ENCODE measurements around the gene BUD13.
"Not testable (repeated sequence)": the region's sequence is repeated elsewhere in the genome, so short reads cannot be mapped to it uniquely, and the experiment has no call there.

The BUD13 gene, protein sequence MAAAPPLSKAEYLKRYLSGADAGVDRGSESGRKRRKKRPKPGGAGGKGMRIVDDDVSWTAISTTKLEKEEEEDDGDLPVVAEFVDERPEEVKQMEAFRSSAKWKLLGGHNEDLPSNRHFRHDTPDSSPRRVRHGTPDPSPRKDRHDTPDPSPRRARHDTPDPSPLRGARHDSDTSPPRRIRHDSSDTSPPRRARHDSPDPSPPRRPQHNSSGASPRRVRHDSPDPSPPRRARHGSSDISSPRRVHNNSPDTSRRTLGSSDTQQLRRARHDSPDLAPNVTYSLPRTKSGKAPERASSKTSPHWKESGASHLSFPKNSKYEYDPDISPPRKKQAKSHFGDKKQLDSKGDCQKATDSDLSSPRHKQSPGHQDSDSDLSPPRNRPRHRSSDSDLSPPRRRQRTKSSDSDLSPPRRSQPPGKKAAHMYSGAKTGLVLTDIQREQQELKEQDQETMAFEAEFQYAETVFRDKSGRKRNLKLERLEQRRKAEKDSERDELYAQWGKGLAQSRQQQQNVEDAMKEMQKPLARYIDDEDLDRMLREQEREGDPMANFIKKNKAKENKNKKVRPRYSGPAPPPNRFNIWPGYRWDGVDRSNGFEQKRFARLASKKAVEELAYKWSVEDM

DNA sequence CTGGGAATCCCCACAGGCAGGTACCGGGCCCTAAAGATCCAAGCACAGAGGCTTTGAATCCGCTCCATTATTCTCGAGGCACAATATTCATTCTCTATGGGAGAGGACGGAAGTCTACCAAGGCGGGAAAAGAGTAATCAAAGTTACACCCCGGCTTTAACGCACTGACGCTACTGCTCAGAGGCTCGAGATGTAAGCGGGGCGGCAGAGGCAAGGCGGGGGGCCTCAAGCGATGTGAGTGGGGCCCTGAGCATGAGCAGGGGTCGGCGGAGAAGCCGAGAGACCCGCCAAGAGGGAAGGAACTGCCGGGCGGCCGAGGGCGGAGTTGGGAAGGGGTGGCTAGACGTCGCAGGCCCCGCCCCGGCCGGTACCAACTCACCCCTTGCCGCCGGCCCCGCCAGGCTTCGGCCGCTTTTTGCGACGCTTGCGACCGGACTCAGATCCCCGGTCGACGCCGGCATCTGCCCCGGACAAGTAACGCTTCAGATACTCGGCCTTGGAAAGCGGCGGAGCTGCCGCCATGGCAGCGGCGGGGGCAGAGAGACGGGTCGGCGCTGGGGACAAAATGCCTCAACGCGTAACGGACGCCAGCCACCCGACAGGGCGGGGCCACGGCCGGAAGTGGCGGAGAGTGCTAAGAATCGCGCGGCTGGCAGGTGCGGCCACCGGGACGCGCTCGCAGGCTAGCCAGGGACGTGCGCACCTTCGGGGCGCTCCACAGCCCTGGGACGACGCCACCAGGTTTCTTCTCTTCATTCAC is at the start of gene BUD13:
Gene BUD13, minus strand, starts transcription at position 545 of the 760 bp plus-strand sequence. Its CDS starts 23 bp downstream, at position 522.
- DNase-seq, result peak; percentile 86 to 98 (median 90)
- intact Hi-C loops (cut with DNase I), result loop anchor here (10.0 kb wide), 1 partner anchor 462 kb away; the partner anchor contains the start of genes PCSK7 and RNF214

- DNase-seq, result peak in 2 of 10 donors; percentile 72 to 74
- intact Hi-C loops (cut with DNase I), result no loop called here
Measured at GRCh38 chr11:116822575-116822974, 49.8 kb upstream of the BUD13 start.

- intact Hi-C loops (cut with DNase I), result no loop called here
Measured at GRCh38 chr11:116821050-116821918, 48.5 kb upstream of the BUD13 start.

DNA sequence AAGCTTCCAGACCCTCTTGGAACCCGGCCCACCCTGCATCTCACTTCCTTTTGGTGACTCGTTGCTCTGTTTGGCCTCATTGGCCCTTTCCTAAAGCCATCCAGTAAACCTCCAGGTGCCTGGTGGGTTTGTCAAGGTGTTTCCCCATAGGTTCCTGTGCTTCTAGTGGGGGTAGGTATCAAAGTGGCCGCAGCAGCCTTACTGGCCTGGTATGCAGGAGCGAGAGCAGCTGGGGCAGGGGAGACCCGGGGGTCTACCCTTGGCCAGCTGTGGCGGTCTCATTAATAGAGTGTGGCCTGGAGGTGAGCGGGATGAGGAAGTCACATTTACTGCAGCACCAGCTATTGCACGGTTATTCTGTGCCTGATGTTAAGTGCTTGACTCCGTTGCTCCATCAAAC is 46.3 kb upstream of the BUD13 start:
- intact Hi-C loops (cut with DNase I), result no loop called here
- DNase-seq, result peak in 1 of 10 donors; percentile 80

More at GRCh38 chr11:116821050-116821918, 48.5 kb upstream of the BUD13 start:
- peak in 1 of 10 donors; percentile 77 for DNase-seq

GRCh38 chr11:116814502-116814901 is 41.7 kb upstream of the BUD13 start:
- DNase-seq, result no peak
- intact Hi-C loops (cut with DNase I), result no loop called here

GRCh38 chr11:116813781-116814471 is 41.1 kb upstream of the BUD13 start:
- no peak for DNase-seq

DNA sequence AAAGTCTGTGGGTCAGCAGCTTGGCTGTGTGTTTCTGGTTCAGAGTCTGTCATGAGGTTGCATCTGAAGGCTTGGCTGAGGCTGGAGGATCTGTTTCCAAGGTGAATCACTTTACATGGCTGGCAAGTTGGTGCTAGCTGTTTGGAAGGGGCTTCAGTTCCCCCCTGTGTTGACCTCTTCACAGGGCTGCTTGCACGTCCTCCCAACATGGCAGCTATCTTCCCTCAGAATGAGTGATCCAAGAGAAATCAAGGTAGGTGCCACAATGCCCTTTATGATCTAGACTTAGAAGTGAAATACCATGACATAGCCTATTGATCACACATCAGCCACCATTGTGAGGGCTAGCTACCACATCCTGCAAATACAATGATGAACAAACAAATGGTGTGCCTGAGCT is 40.4 kb upstream of the BUD13 start:
- intact Hi-C loops (cut with DNase I), result no loop called here
- no peak for DNase-seq

More at GRCh38 chr11:116813781-116814471, 41.1 kb upstream of the BUD13 start:
- intact Hi-C loops (cut with DNase I), result no loop called here

DNA sequence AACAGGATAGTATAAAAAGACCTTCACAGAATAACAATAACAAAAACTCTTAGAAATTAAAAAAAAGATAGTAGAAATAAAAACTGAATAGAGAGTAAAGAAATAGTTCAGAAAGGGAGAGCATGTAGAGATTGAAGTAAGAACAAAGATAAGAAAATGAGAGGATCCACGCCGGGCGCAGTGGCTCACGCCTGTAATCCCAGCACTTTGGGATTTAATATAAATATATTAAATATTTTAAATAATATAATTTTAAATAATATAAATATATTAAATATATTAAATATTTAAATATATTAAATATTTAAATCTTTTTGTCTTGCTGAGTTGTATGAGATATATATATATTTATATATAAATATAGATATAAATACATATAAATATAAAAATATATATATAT is 39.3 kb upstream of the BUD13 start:
- intact Hi-C loops (cut with DNase I), result no loop called here
- peak in 1 of 10 donors; percentile 48 for DNase-seq

DNA sequence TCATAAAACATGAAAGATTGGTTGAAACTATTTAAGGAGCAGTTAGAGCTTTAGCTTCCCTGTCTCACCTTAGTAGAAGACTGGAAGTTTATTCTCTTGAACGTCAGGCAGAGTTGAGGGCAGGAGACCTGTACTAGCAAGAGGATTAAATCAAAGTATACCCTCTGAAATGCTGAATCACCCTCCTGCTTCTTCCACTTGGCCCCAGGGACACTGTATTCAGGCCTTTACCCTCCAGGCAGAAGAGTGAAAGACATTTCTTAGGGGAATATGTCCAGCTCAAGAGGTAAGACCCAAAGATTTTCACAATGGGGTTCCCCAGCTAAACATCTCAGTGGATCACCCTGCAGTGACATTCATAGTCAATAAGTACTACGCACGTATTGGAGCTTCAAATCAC is 38.4 kb upstream of the BUD13 start:
- intact Hi-C loops (cut with DNase I), result no loop called here
- no peak for DNase-seq

GRCh38 chr11:116808262-116809175 is 35.7 kb upstream of the BUD13 start:
- peak in 1 of 10 donors; percentile 63 for DNase-seq
- intact Hi-C loops (cut with DNase I), result no loop called here

DNA sequence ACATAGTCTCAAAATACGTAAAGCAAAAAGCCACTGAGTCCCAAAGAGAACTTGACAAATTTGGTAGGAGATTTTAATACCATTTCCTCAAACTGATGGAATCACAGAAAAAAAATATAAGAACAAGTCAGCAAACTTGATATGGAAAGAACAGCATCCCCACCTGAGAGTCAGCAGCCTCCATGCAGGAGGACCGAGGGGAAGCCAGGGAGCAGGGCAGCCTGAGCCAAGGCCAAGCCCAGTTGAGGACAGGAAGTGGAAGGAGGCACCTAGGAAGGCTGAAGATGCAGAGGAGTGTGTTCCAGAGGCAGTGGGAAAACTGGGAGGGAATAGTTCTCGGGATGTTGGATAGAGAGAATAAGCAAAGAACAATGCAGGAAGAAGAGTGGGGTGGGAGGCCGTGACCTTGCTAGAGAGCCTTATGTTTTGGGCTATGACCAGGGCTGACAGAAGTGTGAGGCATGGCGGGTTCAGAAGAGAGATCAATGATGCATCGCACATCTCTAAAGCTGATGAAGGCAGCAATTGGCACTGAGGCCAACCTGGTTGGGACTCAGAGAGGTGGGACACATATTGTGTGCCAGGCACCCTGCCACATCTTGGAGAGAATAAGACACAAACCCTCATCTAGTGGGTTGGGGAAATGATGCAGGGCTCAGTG is 34.9 kb upstream of the BUD13 start:
- intact Hi-C loops (cut with DNase I), result no loop called here
- no peak for DNase-seq

GRCh38 chr11:116804001-116804400 is 31.2 kb upstream of the BUD13 start:
- intact Hi-C loops (cut with DNase I), result no loop called here
- DNase-seq, result no peak

GRCh38 chr11:116801662-116802061 is 28.9 kb upstream of the BUD13 start:
- intact Hi-C loops (cut with DNase I); DNase-seq: not testable (repeated sequence)

- no peak for DNase-seq
- intact Hi-C loops (cut with DNase I), result no loop called here
Measured at GRCh38 chr11:116800610-116801009, 27.8 kb upstream of the BUD13 start.

GRCh38 chr11:116798368-116798767 is 25.6 kb upstream of the BUD13 start:
- no peak for DNase-seq
- intact Hi-C loops (cut with DNase I), result no loop called here

- intact Hi-C loops (cut with DNase I), result no loop called here
- no peak for DNase-seq
Measured at GRCh38 chr11:116797816-116798215, 25.0 kb upstream of the BUD13 start.

- no peak for DNase-seq
- intact Hi-C loops (cut with DNase I), result no loop called here
Measured at GRCh38 chr11:116796548-116796947, 23.8 kb upstream of the BUD13 start.

- intact Hi-C loops (cut with DNase I), result loop anchor here (5.0 kb wide), 2 partner anchors 42 to 432 kb away; partner anchors contain the start of gene APOA1
- DNase-seq, result no peak
Measured at GRCh38 chr11:116794851-116795250, 22.1 kb upstream of the BUD13 start.
